B cell (primary cell): ENCODE data around the gene SDC1.

Source experiments
- CTCF ChIP-seq: fragments of 200-600 bp; IDR thresholded peaks from one replicate; pipeline ENCODE4 v1.8.0; 2022; ENCODE audit warnings: antibody characterized with exemption, mild to moderate bottlenecking
- EZH2 ChIP-seq: IDR thresholded peaks from 2 replicates; pipeline ENCODE4 v1.6.1; 2012; ENCODE audit warnings: borderline replicate concordance, low read depth, mild to moderate bottlenecking, moderate library complexity, low read length; ENCODE audit not compliant: insufficient read depth, poor library complexity, severe bottlenecking

DNA sequence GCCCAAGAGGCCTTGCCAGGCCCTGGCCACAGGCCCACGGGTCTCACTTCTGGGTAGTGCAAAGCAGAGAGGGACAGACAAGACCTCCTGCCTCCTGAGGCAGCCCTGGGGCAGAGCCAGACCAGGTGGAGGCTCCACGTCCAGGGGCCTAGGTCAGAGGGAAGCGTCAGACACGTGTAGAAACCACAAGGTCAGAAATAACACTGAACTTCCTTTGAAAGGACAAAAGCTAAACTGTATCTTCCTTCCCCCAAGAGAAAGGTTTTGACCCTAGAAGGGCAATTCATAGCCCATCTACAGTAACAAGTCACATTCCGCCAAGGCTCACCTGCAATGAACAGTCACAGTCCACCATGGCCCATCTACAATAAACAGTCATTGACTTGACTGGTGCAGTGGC lies 17.9 kb downstream of the SDC1 start:
- no peak for TF ChIP-seq EZH2
- TF ChIP-seq CTCF: no peak
